Left hindlimb (tissue), 1 donor: ENCODE data around the gene AQP7.
"Not testable (repeated sequence)": the region's sequence is repeated elsewhere in the genome, so short reads cannot be mapped to it uniquely, and the experiment has no call there.

ENCODE experiments used
- DNase-seq: peaks from one replicate; pipeline ENCODE4 v3.0.0-alpha.2; 2018

Gene AQP7

DNA sequence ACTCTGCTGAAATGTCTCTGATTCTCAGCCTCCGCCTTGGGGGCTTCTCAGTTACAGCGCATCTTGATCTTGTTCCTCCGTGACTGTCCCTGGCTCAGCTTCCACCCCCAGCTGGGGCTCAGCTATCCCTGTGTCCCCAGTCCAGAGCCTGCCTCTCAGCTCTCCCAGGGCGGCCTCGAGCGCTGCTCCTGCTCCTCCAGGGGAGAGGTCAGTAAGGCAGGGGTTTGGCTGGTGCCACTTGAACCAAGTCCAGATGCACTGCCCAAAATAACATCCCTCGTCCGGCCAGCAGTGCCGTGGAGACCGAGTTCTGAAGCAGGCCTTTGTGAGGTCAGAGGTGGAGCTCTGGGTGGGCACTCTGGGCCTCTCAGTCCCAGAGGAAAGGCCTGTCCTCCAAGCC lies at the start of gene AQP7:
AQP7 (minus strand) TSS at position 198 of the 400 bp plus-strand sequence. CDS start 1,306 bp downstream, outside the sequence.
- DNase-seq, result not testable (repeated sequence)

DNA sequence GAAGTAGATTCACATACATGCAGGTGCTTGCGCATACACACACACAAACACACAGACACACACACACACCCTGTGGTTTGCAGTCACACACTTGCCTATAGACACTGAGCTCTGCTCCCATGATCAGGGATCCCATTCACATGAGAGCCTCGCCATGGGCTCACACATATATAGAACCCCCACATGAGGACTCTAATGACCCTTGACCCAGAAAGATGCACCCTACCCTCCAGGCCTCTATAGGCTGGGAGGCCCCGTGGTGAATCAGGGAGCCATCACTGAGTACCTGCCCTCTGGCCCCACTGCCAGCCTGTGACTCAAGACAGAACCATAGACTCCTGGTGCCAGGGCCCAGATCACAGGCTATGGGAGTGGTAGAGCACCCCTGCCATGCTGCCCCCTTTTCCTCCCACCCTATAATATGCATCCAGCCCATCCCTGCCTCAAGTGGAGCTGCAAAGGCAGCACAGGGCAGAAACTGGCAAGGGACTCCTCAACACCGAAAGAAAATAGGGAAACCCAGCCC lies 48.3 kb upstream of the AQP7 start:
- no peak for DNase-seq

DNA sequence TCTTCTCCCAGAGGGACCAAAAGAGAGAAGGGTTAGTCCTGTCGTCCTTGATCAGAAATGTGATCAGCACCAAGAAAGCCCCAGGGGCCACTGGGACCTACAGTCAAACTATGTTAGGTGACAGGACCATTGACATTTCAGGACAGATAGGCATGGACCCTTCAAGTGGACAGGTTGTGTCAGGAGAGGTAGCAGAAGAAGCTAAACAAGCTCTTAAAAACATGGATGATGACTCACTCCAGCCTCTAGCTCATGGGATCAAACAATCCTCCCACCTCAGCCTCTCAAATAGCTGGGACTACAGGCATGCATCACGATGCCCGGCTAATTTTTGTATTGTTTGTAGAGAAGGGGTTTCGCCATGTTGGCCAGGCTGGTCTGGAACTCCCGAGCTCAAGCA lies 47.3 kb upstream of the AQP7 start:
- no peak for DNase-seq

DNA sequence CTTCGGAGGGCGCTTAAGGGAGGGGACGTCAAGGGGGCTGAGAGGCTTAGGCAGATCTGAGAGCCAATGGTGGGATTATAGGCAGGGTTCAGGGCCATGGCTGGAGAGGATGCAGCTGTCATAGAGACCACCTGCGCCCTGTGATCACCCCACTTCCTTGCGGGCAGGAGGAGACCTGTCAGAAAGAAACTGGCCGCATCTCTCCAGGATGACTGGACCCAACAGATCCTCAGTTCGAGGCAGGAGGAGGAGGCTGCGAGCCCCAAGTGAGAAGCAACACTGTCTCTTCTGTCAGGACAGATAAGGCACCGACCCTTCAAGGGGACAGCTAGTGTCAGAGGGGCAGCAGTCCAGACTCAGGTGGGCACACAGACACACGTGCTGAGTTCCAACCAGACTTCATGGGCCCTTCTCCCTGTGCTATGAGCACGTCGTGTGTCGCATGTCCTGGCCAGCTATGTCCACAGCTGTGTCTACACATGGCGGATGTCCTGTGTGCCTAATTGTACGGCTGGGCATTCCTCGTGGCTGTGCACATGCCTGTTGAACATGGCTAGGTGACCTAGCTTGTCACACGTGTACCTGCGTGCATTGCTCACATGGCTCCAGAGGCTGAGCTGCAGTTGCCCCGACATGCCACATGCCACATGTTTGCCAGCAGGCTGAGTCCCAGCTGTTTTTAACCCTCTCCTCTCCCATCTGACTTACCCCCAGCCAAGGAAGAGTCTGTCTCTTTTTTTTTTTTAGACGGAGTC lies 45.6 kb upstream of the AQP7 start:
- no peak for DNase-seq

DNA sequence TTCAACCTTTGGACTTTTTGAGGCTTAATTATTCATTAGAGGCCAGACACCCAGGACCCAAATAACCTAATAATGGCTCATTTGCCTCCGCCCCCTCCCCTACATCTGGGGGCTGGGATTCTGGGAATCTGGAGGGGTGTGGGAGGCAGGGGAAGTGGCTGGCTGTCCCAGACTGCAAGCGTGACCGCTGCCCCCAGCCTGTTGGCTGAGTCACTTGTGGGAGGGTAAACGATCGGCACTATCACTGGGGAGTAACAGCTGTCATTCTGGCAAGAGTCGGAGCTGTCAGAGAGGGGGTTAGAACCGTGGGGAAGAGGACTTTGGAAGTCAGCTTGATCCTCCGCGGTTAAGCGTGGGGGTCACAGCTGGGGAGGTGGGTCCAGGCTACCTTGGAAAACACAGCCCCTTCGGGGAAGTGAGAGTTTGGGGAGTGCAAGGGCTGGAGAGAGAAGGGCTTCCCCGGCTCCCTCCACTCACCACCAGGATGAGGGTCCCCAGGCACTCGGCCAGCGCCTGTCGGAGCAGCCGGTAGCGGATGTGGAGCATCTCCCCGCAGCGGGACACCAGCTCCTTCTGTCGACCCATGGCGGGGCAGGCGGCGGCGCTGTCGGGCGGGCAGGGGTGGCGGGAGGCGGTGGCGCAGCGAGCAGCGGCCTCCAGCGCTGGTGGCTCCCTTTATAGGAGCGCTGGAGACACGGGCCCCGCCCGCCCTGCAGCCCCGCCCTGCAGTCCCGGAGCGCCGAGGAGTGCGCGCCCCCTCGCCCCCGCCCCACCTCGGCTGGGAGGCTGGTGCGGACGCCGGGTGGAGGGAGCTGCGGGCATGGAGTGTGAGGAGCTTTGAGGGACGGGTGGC lies 44.8 kb upstream of the AQP7 start, which contains the start of gene AQP3:
AQP3 (minus strand) TSS at position 648 of the 853 bp plus-strand sequence; CDS start at position 585, 63 bp downstream.
- DNase-seq, result peak; percentile 77

DNA sequence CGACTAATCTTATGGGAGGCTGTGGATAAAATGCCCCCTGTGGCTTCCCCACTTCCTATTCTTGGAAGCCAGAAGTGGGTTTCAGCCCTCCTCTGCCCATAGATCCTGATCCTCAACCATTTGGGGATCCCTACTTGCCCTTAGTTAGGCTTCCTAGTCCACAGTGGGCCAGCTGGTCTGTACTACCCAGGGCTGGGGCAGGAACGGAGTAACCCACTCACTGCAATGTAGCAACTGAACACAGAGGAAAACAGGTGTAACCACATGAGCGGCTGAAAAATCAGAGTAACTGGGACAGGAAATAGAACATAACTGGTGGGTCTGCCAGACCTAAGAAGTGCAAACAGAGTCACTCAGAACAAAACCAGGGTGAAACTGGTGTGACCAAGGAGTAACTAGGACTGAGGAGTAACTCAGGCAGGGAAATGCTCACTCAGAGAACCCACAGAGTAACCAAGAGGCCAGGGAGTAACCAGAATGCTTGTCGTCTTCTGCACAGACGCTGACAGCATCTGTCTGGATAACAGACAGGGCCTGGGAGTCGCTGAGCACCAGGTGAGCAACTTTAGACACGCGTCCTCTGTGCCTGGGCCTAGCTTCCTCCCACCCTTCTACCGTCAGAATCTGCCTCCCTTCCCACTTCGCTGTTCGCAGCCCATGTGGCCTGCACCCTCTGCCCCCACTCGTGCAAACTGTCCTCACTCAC lies 44.0 kb upstream of the AQP7 start:
- DNase-seq, result no peak

DNA sequence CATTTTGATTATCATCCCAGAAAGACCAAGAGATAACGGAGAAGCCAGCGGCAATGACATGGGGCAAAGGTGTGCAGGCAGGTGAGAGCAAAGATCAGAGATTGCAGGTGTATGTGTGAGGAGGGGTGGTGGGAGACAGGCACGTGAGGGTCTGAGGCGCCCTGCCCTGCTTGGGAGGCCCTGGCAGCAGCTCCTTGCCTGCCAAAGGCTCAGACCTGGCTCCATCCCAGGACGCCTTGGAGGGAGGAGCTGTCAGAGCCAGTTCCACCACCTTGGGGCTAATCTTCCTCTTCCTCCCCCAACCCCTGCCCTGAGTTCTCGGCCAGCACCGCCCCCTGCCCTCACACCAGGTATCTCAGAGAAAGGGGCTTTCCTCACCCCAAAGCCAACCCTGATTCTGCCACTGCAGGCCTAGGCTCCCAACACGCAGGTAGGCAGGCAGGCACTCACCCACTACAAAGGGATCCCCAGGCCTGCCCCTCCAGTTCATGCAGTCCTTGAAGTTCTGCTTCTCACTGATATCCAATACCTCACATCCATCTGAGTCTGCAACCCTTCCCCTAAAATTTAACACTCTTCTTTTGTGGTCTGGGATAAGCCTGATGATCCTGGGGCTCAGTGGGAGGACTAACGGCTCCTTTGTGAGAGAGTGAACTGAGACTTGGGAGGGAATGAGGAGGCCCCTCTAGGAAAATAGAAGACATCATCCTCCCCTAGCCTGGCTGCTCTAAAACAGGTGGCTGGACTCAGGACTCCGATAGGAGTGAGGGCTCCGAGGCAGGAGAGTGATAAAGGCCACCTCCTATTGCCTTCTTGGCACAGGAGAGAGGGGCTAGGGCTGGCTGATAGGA lies 43.2 kb upstream of the AQP7 start:
- no peak for DNase-seq

DNA sequence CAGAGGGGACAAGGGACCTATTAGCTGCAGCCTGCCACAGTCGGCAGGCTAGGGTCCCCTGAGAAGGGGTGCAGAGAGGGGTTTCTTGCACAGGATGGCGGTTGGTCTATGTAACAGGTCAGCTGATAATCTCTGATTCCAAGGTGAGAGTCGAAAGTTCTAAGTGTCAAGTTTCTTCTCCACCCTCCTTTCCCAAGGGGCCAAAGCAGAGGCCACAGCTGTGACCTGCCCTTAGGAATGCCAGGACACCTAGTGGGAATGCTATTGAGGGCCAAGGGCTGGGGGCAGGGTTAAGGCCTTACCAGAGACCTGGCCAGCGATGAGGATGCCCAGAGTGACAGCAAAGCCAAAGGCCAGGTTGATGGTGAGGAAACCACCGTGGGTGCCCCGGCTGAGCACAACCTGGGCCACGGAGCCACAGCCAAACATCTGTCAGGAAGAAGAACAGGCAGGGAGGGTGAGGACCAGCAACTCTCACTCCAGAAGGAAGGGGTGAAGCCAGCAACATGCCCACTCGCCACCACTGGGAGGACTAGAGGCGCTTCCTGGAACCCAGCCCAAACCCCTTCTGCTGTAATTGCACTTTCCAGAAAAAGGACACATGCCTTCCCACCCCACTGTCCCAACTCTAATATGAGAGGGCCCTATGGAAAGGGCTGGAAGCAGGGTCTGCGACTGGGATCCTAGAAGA lies 41.2 kb upstream of the AQP7 start:
- DNase-seq, result no peak

DNA sequence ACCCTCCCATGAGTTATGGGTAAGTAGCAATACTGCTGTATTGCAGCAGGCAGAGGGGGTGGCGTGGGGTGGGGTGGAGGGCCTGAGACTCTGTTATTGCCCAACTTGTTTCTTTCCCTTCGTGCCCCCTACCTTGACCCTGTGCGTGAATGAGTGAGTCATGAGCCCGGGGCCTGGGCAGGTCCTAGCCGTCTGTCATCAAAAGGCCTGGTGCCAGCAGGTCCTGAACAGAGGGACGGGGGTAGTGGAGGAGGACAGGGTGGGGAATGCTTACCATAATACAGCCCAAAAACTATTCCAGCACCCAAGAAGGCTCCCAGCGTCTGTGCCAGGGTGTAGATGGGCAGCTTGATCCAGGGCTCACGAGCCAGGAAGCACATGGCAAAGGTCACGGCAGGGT lies 40.7 kb upstream of the AQP7 start:
- no peak for DNase-seq

DNA sequence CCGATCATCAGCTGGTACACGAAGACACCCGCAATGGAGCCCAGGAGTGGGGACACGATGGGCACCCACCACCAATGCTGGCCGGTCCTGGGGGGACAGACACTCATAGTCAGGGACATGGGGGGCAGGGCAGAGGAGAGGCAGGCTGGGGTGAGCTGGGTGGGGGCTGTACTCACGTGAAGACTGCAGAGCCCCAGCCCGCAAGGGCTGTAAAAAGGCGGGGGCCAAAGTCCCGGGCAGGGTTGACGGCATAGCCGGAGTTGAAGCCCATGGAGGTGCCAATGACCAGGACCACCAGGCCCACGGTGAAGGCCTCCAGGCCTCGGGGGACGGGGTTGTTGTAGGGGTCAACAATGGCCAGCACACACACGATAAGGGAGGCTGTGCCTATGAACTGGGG lies 39.8 kb upstream of the AQP7 start:
- DNase-seq, result no peak

DNA sequence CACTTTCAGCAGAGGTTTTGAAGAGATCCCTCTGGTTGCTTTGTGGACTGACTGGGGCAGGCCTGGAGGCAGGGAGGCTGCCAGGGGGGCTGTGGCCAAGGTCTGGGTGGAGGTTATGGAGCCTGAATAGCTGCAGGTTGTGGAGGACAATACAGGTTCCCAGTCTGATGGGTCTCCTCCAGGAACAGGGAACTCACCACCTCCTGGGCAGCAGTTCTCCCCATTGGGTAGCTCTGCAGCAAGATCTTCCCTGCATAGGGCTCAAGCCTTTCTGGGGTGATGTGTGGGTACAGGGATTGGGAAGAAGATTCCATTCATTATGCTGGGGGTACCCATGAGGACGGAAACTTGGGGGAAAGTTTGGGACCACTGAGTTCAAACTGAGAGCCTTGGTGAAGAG lies 38.2 kb upstream of the AQP7 start:
- DNase-seq, result no peak

DNA sequence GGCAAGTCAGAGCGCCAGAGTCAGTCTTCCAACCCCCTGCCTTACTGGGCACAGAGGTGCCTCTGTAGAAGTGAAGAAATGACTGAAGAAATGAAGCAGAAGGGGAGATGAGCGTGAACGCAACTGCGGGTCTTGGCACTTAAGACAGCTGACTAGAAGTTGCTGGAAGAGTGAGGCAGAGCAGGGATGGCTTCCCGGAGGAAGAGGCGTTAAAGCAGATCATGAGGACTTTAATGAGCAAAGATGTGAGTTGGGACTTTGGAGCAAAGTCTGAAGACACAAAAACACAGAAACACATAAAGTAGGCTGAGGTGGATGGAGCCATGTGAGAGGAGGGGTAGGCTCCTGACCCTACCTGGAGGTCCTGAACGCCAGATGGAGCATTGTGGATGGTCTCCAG lies 37.8 kb upstream of the AQP7 start:
- DNase-seq, result no peak

DNA sequence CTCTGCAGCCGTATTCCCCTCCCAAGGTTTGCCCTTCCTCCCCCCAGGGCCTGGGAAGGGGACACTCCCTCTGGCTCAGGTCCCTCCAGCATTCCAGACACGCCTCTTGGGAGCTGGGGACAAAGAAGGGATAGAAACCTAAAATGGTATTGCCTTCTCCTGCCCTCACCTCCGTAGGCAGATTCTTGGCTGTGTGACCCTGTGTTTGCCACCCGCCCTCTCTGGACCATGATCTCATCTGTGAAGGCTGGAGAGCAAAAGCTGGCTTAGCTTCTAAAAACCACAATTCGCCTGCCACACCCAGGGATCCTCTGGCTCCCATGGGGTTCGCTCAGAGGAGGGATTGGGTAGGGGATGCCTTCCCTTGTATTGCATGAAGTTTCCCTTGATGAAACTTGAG lies 37.4 kb upstream of the AQP7 start:
- no peak for DNase-seq

DNA sequence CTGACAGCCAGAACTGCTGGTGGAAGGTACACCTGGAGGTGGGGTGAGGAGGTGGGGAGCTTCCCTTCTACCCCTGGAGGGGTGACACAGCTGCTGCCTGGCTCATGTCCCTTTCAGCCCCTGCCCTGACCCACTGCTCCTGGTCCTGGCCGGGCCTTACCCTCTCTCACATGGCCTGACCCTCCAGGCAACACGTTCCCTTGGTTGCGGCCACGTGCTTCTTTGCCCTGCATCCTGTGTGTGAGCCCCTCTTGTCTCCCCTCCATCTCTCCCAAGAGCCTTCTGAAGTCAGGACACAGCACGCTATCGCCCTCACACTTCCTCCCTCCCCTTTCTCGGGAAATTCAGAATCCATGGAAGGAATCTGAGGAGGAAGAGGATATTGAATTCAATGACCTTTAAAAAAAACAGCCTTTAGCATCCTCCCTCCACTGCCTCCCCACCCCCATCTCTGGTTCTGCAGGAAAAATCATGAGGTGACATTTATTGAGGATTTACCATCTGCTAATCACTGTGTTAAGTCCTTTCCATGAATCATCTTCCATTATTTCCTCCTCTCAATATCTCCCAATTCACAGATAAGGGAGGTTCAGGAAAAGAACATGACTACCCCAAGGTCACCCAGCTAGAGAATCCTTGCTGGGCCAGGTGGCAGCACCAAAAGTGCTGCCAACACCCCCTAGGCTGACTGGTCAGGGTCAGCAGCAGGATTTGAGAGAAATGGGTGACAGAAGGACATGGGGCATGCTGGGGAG lies 36.7 kb upstream of the AQP7 start:
- DNase-seq, result no peak

DNA sequence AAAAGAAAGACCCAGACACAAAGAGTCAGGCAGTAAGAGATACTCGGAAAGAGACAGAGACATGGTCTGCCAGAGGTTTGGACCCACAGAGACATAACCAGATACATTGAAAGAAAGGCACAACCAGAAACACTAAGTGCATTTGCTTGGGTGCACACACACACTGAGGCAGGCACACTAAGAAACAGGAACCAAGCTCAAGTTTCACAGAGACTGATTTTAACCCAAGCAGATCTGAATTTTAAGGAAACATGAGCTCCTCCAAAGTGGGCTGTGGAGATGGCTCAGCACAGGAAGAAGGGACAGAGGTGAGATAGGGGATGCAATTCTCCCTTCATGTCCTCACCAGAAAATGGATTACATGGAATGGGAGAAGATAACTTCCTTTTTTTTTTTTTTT lies 35.5 kb upstream of the AQP7 start:
- no peak for DNase-seq

DNA sequence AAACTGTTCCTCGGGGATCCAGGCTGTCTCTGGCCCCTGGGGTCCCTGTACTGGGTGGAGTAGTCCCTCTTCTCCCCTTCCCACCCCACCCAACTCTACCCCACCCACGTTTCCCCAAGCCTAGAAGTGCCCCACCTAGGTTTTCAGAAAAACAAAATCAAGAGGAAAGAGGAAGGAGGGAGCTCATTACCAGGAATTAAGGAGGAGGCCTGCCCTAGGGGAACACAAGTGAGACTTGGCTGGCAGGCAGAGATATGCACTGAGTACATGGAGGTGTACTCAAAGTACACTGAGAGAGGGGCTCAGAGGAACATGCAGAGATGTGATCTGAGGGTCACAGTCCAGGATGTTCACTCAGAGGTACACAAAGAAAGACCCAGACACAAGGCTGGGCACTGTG lies 34.8 kb upstream of the AQP7 start:
- DNase-seq, result no peak

DNA sequence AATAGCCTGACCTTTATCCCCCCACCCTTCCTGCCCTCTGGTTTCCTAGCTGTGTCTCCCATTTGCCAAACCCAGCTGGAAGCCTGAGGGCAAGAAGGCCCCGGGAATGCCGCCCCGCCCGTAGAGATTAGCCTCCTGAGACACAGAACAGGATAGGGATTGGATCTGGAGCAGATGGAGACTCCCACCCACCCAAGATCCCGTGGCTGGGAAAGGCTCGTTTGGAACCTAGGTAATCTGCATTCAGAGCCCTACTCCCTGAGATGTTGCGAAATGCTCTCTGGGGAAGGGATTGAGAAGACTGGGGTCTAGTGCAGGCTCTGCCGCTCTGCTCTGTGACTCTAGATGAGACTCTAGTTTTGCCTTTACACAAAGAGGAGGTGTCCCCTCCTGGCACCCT lies 34.1 kb upstream of the AQP7 start:
- DNase-seq, result no peak

DNA sequence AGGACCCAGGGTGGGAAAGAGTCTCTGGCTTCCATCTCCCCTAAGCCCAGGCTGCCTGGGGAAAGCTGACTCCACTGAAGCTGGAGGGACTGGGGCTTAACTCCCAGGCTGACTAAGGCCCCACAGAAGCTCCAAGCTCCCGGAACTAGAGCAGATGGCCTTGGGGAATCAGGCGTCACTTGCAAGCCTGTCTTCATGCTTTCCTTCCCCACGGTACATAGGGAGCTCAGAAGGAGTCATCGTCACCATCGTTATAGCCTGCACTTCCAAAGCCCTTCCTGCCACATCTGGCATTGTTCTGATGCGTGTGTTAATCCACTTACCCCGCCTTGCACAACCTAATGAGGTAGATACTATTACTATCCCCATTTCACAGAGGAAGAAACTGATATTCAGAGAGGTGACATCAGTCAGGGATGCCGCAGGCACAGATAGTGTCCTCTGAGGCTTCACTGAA lies 33.5 kb upstream of the AQP7 start:
- DNase-seq, result no peak

DNA sequence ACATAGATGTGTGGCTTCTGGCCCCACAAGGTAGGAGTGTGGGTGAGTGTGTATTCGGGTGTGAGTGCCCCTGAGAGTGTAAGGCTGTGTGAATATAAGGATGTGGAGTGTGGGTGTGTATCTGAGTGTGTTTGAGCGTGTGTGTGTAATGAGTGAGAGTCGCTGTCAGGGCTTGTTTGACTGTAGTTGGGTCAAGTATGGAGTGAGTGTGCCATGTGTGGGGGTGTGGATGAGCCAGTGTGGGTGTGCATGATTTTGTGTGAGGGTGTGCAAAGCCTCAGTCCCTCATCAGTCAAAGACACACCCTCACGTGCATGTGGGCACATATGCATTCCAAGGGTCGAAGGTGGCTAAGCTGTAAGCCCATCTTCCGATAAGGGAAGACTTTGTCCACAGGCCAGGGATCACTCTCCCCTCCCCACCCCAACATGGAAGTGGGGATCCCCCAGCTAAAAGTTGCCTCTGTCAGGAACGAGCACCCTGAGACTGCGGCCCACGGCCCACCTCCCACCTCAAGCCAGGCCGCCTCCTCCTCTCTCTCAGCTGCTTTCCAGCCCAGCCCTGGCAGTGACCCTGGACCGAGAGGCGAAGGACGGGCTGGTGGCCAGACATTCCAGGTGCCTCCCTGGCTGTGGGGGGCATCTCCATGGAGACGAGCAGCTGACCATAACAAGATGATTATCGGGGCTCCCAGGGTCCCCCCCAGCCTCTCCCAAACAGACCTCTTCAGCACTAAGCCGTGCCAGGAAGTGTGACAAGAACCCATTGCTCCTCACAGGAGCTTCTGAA lies 32.1 kb upstream of the AQP7 start:
- DNase-seq, result no peak

DNA sequence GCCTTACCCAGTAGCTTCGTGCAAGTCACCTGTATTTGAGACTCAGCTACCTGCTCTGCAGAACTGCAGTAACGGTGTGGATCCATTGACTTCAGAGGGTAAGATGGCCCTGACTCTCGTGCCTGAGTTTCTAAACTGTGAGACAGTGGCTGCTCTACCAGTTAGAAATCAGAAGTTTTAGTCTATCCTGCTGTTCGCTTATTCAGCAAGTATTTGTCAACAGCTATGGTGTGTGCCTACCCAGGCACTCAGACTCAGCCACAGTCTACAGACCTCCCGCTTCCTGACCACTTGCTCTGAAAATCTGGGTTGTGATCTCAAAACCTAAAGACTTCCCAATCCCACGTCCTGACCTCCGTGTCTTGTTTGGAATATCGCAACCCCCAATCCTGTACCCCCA lies 31.5 kb upstream of the AQP7 start:
- DNase-seq, result no peak
